Ovary (tissue), 3 donors: ENCODE measurements around the gene C11orf52.
A peak's percentile ranks its signal among the peaks of the same experiment; 100 is the strongest.

Experiments
- POLR2A ChIP-seq: fragments of 450-650 bp; IDR thresholded peaks from one replicate; pipeline ENCODE4 v1.6.1; 2017; ENCODE audit warnings: antibody characterized with exemption, mild to moderate bottlenecking, moderate library complexity
- TF ChIP-seq, protein P1 (sequence below), 3 donors: fragments of 450-650 bp in 2 of 3; fragments of 200-600 bp in 1 of 3; IDR thresholded peaks; one replicate each; pipeline versions ENCODE4 v1.5.1 to v1.8.0; 2016 to 2022; ENCODE audit warnings: antibody characterized with exemption in 3 of 3, mild to moderate bottlenecking in 1 of 3
- donor health status: DM: no; HTN: no; CAD: no.

- TF ChIP-seq, protein P1, sequence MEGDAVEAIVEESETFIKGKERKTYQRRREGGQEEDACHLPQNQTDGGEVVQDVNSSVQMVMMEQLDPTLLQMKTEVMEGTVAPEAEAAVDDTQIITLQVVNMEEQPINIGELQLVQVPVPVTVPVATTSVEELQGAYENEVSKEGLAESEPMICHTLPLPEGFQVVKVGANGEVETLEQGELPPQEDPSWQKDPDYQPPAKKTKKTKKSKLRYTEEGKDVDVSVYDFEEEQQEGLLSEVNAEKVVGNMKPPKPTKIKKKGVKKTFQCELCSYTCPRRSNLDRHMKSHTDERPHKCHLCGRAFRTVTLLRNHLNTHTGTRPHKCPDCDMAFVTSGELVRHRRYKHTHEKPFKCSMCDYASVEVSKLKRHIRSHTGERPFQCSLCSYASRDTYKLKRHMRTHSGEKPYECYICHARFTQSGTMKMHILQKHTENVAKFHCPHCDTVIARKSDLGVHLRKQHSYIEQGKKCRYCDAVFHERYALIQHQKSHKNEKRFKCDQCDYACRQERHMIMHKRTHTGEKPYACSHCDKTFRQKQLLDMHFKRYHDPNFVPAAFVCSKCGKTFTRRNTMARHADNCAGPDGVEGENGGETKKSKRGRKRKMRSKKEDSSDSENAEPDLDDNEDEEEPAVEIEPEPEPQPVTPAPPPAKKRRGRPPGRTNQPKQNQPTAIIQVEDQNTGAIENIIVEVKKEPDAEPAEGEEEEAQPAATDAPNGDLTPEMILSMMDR (IDR thresholded peaks at IDR 0.05) = peak in 1 of 3 donors; percentile 28
- no peak for TF ChIP-seq POLR2A
These were observed 4.1 kb downstream of the C11orf52 start for GRCh38 chr11:111922803-111923202.
